Pons (tissue), 1 donor: ENCODE results near the gene TECPR2.

ENCODE experiments used
- DNase-seq: peaks from one replicate; pipeline ENCODE4 v3.0.0-alpha.2; 2016; ENCODE audit warnings: low spot score

The TECPR2 gene

DNA sequence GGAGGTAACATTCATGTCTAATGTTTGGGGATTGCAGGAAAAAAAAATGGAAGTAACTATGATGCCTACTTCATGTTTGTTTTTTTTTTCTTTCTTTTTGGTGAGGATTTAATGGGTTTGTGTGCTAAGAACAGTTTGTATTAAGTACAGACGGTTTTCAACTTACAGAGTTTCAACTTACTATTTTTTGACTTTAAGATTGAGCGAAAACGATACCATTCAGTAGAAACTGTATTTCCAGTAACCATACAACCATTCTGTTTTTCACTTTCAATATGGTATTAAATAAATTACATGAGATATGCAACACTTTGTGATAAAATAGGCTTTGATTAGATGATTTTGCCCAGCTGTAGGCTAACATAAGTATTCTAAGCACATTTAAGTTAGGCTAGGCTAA lies 10.4 kb downstream of the TECPR2 start:
- DNase-seq: no peak

DNA sequence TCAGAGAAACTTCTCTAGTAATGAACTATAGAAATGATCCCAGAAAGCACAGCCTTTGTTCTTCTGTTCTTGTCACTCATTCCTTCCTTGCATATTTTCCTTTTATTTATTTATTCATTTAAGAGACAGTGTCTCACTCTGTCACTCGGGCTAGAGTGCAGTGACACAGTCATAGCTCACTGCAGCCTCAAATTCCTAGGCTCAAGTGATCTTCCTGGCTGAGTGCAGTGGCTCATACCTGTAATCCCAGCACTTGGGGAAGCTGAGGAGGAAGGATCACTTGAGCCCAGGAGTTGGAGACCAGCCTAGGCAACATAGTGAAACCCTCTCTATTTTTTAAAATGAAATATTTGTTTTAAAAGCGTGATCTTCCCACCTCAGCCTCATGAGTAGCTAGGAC lies 11.5 kb downstream of the TECPR2 start:
- no peak for DNase-seq

DNA sequence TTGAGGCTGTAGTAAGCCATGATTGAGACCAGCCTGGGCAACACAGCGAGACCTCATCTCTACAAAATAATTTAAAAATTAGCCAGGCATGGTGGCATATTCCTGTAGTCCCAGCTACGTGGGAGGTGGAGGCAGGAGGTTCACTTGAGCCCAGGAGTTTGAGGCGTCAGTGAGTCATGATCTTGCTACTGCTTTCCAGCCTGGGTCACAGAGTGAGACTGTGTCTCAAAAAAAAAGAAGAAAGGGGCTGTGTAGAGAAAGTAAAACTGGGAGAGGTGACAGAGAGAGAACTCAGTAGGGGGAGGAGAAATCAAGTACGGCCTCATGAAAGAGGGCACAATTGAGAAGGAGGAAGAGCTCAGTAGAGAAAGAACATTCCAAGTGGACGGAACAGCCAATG lies 12.4 kb downstream of the TECPR2 start:
- no peak for DNase-seq

DNA sequence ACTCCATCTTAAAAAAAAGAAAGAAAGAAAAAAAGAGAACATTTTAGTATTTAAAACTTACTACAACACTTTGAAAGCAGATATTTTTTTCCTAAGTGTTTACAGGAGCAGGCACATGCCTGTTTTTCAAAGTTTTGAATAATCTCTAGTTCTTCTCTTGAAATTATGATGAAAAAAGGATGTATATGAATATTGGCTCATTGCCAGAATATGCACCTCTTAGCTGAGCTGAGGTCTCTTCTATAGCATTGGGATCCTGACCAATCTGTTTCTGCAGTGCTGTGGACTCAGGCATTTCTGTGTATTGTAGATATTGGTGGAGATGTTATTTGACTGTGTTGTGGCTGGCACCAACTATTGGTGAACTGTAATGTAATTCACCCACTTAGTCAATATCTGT lies 15.0 kb downstream of the TECPR2 start:
- DNase-seq: no peak

DNA sequence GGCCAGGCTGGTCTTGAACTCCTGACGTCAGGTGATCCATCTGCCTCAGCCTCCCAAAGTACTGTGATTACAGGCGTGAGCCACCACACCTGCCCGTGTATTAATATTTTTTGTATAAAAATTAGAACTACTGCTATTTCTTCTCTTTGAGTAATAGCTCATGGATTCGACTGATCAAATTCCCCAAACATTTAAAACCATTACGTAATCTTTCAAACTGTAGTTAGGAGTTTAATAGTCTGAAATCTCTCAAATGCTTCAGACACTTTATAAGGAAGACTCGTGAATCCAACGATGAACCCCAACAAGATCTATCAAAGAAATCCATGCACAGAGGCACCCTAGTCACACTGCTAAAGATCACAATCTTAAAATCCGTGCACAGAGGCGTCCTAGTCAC lies 16.1 kb downstream of the TECPR2 start:
- DNase-seq: no peak

DNA sequence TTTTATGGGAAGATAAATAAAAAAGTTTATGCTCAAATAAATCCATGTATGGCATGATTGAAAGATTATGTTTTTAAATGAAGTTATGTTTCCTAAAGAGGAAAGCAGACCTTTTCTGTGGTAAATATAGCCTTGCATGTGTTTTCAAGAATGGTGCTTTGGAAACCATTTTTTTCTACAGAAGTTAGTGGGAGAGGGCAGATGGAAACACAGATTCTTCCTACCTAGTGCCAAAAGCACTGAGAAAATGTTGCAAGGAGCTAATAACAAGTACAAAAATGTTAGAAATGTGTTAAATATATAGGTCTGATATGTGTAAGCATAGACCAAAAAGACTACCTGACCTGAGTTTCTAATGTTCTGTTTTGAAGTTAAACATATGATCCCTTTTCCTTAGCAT lies 24.3 kb downstream of the TECPR2 start:
- DNase-seq: no peak

DNA sequence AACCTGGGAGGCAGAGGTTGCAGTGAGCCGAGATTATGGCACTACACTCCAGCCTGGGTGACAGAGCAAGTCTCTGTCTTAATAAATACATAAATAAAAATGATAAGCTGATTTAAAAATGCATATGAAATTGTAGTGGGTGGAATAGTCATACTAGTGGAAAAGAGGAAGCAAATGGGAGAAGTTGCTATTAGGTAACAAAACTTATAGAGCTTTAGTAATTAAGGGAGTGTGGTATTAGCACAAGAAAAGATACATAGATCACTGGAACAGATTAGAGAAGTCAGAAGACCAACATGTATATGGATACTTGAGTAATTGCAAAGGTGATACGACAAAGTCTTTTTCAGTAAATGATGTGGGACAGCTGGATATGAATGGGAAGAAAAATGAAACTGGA lies 26.5 kb downstream of the TECPR2 start:
- DNase-seq: no peak

DNA sequence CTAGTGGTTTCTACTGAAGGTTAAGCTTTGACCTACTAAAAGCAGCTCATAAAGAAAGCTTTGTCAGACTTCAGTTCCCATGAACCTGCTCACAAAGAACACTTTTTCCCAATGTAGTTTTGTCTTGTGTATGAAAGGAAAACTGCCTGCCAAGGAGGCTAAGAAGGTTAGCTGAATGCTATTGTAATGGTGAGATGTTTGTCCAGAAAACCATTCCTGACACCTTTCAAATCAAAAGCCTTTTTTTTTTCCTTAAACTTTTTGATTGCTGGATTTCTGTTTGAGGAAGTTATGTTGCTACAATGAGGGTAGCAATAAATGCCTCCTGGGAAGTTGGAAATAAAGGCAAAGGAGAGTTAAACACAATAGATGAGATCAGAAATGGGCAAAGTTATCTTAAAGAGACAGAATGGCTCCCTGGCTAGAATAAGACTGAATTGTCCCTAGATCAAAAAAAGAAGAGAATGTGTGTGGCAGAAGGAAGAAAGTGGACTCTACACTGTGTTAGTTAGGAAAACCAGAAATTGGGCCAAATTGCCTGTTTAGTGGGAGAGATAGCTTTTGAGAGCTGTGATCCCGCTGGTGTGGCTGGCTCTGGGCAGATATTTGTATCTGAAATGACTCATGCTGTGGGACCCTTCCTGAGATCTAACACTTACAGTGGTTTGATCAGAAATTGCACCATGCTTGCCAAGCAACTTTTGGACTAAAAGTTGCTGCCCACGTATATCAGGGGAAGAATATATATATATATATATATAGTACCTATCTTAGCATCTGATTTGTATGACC lies 27.5 kb downstream of the TECPR2 start:
- peak; percentile 81 for DNase-seq

DNA sequence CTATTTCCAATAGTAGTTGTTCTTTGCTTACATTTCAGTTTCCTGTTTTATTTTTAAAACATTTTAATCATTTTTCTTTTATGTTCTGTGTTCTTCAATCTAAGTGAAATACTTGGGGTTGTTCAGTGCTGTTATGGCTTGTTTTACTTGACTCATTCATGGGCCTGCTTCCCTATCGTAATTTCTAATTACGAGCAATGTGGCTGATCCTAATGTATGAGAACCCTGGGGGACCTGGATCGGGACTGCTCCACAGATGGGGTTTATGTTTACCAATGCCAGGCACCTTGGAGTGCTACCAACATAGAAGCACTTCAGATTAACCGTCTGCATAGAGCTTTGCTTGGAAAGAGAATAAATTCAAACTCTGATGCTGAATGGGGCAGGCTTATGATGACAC lies 29.8 kb downstream of the TECPR2 start:
- DNase-seq: no peak

DNA sequence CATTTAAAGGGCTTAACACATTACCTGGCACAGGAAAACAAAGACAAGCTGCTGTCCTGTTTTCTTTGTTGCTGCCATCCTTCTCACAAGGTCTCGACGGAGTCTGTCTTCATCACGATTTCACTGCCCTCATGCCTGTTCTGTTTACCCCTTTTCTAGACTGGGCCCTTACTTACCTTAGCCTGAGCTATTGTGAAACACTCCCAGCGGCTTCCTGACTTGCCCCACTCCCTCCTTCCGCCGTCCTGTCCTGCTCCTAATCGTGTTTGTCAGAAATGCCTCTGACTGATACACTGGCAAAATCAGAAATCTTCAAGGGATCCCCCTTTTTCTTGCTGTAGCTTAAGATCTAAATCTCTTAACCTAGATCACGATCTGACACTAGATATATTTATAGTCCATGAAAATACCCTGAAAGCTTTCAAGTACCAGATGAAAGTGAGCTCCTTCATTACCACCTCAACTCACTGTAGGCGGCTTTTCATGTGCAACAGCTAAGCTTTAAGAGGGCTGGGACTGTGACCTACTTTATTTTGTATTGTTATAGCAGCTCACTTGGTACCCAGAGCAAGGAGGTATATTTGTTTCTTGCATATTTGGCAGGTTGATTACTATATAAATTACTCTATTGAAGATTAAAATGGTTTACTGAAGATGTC lies 32.1 kb downstream of the TECPR2 start:
- DNase-seq: no peak

DNA sequence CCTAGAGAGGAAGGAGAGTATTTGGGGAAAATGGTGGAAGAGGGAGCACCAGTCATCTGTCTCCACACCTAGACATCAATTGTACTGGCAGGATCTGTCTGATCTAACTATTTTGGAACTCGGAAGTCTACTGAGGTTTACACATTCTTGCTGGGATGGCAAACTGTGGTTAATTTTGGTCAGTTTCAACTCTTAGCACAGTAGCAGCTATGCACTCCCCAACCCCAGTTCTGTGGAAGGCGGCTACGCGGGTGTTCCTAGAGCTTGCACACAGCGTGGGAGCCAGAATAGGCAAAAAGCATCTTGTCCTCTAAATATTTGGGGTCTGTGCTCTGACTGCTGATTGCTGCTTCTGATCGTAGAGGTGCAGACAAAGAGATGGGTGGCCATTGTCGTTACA lies 33.8 kb downstream of the TECPR2 start:
- DNase-seq: no peak

DNA sequence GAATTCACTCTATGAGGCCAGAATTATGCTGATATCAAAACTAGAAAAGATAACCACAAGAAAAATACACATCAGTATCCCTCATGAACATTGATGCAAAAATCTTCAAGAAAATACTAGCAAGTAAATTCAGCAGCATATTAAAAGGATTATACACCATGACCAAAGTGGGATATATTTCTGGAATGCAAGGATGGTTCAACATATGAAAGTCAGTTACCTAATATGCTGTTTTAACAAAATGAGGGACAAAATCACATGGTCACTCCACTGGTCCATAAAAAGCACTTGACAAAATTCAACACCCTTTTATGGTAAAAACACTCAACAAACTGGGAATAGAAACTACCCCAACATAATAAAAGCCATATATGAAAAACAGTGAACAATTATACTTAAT lies 40.3 kb downstream of the TECPR2 start:
- no peak for DNase-seq

DNA sequence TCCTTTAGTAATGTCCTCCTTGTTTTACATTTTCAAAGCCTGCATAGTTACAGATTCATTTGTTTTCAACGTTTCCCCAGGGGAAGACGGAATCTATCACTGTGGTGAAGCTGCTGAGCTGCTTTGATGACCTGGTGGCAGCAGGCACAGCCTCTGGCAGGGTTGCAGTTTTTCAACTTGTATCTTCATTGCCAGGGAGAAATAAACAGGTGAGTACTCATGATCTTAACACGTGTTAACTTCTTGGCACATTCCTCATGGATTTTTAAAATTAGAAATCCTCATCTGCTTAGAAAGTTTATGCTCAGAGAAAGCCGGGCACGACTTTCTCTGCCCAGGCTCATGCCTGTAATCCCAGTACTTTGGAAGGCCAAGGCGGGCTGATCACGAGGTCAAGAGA lies 44.5 kb downstream of the TECPR2 start:
- no peak for DNase-seq

DNA sequence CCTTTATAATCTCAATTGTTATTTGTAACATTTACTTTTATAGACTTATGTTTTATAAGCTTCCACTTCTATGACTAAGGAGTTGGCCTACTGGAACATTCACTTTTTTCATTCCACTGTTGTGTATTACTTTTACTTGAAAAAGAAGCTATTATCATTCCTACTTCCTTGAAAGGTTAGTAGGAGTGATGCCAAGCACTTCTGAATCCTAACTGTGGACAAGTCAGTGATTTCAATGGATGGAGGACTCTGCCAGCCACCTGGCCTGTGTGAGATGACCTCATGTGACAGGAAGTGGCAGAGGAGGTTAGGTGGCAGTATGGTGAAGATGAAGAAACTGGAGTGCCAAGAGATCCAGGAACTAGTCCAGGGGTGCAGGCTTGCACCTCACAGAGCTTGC lies 46.0 kb downstream of the TECPR2 start:
- no peak for DNase-seq

DNA sequence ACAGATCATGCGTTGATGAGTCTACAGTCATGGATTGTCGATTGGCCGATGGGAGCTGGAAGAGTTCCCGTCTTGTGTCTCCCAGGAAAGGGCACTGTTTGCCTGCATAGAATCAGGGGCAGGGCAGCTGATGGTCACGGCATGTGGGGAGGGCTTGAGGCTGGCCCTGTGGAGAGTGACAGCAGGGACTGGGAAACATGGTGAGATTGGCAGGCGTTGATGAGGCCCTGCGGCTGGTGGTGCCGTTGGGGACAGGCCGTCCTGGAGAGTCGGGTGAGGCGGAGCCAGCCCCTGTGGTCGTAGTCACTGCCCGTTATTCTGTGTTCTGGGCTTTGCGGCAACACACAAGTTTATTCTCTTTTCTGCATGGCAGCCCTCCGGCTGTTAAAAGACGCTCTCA lies 52.9 kb downstream of the TECPR2 start:
- peak; percentile 94 for DNase-seq

DNA sequence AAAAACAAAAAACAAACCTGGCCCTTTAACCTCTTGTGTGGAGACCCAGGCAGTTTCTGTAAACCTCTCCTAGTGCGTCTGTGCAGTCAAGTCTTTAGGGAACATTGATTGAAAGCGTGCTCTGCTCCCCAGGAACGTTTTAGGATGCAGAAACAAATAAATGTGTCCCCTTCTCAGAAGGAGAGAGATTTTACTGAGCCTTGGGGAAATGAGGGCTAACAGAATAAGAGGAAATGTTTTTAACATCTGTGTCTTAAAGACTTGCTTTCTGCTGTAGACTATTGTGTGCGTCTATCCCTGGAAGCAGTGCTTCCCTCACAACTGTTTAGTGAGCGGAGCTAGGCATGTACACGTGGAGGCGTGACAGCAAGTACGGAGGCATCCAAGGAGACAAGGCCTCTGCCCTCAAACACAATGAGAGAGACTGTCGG lies 54.3 kb downstream of the TECPR2 start:
- peak; percentile 47 for DNase-seq

DNA sequence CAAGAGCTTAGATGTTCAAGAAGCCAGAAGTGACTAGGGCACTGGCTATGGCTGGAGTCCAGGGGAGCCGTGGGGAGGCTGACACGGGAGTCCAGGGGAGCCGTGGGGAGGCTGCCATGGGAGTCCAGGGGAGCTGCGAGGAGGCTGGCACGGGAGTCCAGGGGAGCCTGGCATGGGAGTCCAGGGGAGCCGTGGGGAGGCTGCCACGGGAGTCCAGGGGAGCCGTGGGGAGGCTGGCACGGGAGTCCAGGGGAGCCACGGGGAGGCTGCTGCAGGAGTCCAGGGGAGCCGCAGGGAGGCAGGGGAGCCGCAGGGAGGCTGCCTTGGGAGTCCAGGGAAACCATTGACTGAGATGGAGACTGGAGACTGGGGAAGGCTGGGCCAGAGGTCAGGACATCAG lies 54.9 kb downstream of the TECPR2 start:
- no peak for DNase-seq

DNA sequence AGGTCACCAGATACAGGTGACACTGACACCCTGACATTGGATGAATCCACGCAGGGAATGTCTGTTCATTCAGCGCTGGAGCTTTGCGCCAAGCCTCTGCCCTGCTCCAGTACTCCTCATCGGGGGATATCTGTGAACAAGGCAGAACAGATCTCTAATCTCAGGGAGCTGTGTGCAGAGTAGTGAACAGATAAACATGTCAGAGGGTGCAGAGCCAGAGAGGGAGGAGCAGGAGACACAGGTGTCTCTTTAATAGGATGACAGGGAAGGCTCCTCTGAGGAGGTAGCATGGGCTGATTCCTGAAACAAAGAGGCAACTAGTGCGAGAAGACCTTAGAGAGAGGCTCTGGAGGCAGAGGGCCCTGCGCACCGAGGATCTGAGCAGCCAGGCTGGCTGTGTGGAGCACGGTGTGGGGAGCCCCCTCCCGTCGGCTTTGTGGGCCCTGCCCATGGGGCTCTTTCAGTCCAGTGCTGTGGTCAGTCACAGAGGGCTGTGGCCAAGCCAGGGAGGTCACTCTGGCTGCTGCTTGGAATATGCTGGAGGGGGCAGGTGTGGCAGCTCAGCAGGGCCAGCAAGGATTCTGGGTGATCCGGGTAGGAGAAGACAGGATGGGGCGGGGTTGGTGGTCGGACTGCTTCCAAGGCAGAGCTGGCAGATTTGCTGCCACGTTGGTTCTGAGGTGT lies 55.6 kb downstream of the TECPR2 start:
- DNase-seq: no peak

DNA sequence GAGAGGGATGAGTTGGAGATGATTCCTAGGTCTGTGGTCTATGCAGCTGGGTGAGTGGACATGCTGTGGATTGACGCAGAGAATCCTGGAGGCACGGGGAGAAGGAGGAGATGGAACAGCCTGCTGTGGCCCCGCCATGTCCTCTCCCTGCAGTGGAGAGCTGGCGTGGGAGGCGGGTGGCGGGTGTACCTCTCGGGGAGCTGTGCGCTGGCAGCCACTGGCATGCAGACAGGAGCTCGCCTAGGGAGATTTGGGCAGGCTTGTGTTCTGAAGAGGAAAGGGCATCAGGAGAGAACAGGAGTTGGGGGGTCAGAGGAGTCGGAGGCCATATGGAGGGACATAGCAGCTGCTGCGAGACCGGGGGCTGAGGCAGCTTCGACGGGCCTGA lies 56.1 kb downstream of the TECPR2 start:
- DNase-seq: no peak

DNA sequence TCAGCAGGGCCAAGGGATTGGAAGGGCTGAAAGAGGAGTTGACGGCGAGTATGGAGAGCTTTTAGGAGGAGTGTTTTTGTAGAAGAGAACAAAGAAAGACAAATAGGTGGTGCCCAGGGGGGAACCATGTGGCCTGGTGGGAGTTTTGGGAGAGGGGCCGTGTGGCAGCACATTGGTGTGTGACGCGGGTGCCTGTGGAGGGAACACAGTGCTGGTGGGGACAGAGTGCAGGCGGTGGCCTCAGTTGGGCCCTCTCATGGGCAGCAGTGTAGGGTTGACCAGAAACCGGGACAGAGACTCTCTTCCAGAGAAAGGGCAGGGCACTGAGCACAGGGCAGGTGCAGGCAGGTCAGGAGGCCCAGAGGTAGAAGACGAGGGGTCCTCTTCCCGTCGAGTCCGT lies 56.5 kb downstream of the TECPR2 start:
- DNase-seq: no peak

DNA sequence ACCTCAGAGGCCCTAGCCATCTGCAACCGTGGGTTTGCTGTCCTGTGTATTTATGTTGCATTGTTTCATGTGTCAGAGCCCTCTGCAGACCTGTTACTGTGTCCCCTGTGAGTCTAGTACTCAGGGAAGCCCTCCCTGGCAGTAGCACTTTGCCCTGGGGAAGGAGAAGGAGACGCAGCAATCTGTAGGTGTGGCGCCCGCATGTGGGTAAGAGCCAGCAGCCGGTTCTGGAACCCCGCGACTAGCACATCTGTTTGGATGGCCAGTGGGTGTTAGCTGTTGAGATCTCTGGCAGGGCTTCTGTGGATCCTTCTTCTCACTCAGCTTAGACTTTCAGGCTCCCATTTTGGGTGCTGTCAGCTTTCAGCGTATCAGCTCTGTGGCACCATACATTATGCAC lies 57.0 kb downstream of the TECPR2 start:
- DNase-seq: no peak

DNA sequence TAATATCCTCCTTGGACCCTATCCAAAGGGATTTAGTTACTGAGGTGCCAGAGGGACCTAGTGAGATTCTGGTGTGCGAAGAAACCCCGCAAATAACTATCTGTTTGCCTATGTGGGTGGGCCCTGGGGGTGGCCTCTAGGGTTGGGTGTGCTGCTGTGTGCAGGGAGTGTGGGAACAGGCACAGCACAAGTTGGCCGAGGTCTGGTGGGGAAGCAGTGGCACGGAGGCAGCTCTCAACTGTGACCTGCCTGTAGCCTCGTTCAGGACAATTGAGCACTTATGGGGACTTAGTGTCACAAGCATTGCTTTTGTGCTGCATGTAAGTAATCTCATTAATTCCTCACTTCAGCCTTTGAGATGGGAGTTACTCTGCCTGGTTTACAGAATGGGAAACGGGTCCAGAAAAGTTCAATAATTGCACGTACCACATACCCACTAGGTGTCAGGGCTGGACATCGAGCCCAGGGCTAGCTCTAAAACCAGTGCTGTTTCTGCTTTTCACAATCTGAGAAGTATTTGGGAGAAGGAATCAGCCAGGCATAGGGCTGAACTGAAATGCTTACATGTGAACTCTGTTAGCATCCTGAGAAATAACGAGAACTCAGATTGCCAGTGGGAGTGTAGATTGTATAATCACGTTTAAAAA lies 58.8 kb downstream of the TECPR2 start:
- peak; percentile 67 for DNase-seq

DNA sequence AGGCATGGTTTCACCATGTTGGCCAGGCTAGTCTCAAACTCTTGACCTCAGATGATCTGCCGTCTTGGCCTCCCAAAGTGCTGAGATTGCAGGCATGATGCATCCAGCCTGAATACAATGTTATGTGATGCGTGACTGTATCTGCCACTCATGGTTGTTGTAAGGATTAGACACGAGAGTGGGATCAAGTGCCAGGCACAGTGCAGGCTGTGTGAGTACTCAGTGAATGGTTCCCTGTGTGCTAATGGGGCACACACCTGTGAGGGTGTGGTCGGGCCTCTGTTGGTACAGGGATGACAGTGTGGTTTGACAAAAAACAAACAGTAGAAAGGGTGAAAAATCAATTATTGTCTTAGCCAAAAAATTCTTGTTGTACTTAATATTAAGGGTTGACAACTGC lies 61.8 kb downstream of the TECPR2 start:
- DNase-seq: no peak
